ENCODE data around the gene OPRD1.
"Not testable (repeated sequence)": the region's sequence is repeated elsewhere in the genome, so short reads cannot be mapped to it uniquely, and the experiment has no call there.

The OPRD1 gene

DNA sequence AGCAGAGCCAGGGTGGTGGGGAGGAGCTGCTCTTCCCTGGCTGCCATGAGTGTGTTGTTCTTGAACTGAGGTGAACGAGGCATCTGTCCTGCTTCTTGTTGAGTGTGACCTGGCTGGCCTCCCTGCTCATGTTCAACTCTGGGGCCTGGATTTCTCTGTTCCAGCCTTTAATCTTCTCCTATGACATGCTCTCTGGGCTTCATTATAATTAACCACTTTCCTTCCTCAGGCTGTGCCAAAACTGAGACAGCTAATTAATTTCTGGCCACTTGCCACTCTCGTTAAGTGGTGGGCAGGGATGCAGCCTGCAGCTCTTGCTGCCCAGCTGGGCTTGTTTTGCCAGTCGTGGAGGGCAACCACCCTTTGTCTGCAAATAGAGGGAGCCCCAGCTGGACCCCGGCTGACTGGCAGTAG is 23.3 kb downstream of the OPRD1 start:
- H3K4me3 ChIP-seq (ENCODE audit: low read depth, low read length), result no peak overlapping the region
- no peak for DNase-seq (ENCODE audit: low read depth)

DNA sequence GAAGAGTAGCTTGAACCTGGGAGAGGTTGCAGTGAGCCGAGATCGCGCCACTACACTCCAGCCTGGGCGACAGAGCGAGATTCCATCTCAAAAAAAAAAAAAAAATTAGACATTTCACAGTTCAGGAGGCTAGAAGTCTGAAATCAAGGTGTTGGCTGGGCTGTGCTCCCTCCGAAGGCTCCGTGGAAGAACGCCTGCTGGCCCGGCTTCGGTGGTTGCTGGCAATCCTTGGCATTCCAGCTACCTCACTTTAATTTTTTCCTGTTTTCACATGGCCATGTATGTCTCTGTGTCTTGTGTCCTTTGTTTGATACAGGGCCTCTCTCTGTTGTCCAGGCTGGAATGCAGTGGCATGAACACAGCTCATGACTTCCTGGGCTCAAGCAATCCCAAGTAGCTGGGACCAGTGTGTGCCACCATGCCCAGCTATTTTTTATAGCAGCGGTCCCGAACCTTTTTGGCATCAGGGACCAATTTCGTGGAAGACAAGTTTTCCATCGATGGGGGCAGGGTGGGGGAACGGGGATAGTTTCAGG is 24.5 kb downstream of the OPRD1 start:
- H3K4me3 ChIP-seq (ENCODE audit: low read depth, low read length), result no peak overlapping the region
- no peak for DNase-seq (ENCODE audit: low read depth)

DNA sequence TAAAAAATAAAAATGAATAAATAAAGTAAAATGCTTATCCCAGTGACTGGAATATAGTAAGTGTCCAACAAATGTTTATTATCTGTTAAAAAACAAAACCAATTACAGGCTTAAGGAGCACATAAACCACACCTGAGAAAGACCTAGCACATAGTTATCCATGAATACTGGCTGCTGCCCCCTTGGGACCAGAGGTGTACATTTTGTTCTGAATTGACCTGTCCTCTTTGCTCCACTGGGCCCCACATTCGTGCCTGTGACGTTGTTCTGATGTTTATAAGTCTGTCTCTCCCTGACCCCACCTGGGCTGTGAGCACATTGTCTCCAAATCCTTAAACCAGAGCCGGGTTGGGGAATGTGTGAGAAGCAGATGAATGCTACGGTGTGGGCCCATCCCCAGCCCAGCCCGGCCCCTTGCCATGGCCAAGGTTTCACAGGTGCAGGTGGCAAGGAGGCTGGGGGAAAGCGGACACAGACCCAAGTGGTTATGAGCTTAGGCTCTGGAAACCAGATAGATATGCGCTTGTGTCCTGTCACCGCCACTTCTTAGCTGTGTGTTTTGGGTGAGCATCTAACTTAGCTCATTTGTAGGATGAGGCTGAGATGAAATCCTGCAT is 29.1 kb downstream of the OPRD1 start:
- no peak for DNase-seq (ENCODE audit: low read depth)
- H3K4me3 ChIP-seq (ENCODE audit: low read depth, low read length), result no peak overlapping the region

DNA sequence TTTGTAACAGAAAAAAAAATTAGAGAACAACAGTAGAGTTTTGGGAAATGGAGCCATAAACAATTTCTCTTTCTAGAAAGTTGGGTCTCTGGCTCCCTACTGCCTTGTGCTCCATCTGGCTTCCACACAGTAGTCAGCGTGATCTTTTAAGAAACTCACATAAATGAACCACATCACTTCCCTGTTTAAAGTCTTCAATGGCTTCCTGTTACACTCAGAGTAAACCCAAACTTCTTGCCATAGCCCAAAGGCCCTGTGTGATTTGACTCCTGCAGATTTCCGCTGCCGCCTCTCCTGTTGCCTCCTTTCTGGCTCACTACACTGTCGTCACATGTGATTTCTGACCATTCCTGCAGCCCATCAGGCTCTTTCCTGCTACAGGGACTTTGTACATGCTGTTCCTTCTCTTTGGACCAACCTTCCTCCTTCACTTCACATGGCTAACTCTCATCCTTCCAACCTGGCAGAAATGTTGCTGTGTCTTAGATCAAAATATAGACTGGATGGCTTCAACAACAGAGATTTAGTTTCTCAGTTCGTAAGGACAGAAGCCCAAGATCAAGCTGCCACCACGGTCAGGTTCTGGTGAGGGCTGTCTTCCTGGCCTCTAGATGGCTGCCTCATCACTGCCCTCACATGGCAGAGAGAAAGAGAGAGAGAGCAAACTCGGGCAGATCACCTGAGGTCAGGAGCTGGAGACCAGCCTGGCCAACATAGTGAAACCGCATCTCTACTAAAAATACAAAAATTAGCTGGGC is 34.0 kb downstream of the OPRD1 start:
- H3K4me3 ChIP-seq (ENCODE audit: low read depth, low read length), result no peak overlapping the region
- no peak for DNase-seq (ENCODE audit: low read depth)

DNA sequence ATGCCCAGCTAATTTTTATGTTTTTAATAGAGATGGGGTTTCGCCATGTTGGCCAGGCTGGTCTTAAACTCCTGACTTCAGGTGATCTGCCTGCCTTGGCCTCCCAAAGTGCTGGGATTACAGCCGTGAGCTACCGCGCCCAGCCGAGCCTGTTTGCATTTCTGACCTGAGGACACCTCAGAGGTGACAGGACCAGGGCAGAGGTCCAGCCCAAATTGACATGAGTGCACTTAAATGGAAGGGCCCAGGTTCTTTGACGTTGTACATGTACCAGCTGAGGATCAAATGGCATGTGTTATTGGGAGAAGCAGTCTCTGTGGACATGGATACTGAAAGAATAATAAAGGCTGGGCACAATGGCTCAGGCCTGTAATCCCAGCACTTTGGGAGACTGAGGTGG is 35.2 kb downstream of the OPRD1 start:
- H3K4me3 ChIP-seq (ENCODE audit: low read depth, low read length); DNase-seq (ENCODE audit: low read depth): not testable (repeated sequence)

DNA sequence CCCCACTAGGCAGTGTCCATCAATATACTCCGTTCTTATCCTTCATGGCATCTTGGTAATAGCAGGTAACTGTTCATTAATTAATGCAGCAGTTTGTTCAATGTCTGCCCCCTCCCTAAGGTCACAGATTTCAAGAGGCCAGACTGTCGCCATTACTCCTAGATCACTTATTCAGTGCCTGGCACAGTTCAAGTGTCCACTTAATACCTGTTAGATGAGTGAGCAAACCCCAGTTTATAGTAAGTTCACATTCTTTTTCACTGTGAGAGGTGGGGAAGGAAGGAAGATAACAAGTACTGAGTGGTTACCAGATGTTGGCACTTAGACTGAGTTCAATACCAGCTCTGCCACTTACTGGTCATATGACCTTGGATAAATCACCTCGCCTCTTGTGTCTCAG is 36.4 kb downstream of the OPRD1 start:
- no peak overlapping the region for H3K4me3 ChIP-seq (ENCODE audit: low read depth, low read length)
- DNase-seq (ENCODE audit: low read depth), result no peak

DNA sequence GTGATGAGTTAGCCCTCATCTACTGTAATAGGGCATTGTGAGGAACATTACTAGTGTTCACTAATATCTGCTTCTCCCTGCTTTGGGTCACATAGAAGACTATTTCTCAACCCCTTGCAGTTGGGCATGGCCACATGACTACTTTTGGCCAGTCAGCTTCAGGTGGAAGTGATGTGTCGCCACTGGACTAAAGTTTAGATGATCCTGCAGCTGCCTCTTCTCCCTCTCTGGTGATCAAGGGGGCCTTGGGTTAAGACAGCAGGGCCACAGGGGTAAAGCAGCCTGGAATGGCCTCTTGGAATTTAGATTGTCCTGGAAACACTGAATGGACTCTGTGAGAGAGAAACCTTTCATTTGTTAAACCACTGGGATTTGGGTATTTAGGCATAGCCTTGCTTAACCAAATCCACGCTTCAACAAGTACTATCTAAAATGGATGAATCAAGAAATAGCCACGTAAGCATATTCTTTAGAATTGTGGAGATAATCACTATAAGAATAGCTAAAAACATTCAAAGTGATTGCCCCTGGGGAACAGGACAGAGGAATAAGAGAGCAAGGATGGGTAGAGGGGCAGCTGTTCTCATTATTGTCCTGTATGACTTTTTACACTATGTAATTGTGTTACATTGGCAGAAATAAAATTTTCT is 41.2 kb downstream of the OPRD1 start:
- no peak for DNase-seq (ENCODE audit: low read depth)
- no peak overlapping the region for H3K4me3 ChIP-seq (ENCODE audit: low read depth, low read length)

DNA sequence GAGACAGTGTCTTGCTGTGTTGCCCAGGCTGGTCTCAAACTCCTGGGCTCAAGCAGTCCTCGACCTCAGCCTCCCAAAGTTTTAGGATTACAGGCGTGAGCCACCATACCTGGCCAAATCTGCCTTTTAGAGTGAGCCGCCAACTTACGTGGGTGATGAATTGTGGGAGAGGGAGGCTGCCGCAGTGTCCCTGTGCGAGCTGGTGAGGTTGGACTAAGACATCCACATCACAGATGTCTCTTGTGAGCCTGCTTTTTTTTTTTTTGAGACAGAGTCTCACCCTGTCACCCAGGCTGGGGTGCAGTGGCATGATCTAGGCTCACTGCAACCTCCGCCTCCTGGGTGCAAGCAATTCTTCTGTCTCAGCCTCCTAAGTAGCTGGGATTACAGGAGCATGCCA is 42.4 kb downstream of the OPRD1 start:
- not testable (repeated sequence) for DNase-seq (ENCODE audit: low read depth); H3K4me3 ChIP-seq (ENCODE audit: low read depth, low read length)

DNA sequence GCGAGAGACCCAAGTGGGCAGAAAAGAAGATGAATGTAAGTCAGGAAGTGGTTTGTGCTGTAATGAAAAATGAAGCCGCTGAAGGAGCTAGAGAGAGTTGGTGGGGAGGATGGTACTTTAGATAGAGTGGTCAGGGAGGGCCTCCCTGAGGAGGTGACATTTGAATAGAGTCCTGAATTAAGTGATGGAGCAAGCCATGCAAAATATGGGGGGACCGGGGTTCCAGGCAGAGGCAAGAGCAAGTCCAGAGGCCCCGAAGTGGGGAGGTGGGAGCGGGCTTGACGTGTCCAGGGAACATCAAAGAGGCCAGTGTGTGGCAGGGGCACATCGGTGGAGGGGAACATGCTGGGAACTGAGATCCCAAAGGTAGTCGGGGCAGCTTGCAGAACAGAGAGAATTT is 43.1 kb downstream of the OPRD1 start:
- DNase-seq (ENCODE audit: low read depth), result no peak
- H3K4me3 ChIP-seq (ENCODE audit: low read depth, low read length), result no peak overlapping the region

DNA sequence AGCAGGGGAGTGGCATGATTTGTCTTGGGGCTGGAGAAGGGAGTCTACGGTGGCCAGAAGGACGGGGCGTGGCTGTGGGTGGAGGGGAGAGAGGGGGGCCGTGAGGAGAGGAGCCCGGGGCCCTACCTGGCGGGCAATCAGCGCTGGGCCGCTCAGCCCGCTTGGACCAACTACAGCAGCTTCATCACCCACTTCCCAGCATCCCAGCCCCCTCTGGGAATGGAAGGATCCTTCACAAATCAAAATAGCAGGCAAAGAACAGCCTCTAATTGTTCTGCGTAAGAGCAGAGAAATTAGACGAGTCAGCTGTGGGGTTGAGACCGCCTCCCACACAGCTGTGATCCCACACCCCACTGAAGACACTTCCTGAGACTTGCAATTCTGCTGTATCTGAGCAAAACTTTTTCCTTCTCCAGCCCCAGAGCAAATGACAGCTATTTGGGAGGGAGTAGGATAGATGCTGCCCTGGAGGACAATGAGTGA is 43.5 kb downstream of the OPRD1 start:
- H3K4me3 ChIP-seq (ENCODE audit: low read depth, low read length), result no peak overlapping the region
- no peak for DNase-seq (ENCODE audit: low read depth)

DNA sequence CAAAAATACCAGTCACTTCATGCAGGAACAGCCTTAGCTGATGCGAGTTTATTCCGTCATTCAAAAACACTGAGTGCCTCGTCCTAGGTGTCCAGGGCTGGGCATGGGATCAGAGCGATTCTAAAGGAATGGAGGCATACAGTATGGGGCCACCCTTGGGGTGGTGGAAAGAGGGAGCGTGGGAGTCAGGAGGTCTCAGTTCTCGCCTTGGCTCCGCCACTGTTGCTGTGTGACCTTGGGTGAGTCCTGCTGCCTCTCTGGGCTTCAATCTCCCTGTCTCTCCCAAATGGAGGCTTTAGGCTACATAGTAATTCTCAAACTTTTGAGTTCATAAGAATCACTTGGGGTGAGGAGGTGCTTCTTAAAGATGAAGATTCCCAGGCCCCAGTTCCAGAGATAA is 44.0 kb downstream of the OPRD1 start:
- no peak for DNase-seq (ENCODE audit: low read depth)
- no peak overlapping the region for H3K4me3 ChIP-seq (ENCODE audit: low read depth, low read length)

DNA sequence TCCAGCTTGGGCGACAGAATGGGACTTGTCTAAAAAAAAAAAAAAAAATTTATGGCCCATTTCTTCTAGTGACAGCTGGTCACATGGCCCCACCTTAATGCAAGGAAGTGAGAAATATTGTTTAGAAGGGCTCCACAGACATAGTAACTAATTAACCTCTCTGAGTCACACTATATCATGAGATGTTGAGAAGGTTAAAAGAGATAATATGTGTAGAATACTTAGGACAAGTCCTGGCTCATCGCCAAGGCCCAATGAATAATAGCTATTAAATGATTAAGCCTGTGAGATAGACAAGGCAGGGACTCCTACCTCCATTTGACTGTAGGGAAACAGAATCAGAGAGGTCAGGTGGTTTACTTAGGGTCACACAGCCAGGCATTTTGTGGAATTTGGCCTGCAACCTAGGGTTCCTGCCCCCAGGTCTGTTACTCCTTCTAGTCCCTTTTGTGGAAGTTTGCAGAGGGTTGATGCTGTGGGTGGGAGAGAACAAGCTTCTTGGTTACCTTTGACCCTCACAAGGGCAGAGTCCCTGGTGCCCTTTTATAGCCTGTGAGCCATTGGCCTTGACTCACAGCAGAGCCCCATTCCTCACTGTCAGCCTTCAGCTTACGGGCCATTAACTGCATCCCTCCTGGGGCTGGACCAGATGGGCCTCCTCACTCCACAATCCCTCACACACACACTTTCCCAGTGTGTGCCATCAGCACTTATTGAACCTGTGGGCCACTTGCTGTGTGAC is 48.5 kb downstream of the OPRD1 start:
- no peak for DNase-seq (ENCODE audit: low read depth)
- no peak overlapping the region for H3K4me3 ChIP-seq (ENCODE audit: low read depth, low read length)

DNA sequence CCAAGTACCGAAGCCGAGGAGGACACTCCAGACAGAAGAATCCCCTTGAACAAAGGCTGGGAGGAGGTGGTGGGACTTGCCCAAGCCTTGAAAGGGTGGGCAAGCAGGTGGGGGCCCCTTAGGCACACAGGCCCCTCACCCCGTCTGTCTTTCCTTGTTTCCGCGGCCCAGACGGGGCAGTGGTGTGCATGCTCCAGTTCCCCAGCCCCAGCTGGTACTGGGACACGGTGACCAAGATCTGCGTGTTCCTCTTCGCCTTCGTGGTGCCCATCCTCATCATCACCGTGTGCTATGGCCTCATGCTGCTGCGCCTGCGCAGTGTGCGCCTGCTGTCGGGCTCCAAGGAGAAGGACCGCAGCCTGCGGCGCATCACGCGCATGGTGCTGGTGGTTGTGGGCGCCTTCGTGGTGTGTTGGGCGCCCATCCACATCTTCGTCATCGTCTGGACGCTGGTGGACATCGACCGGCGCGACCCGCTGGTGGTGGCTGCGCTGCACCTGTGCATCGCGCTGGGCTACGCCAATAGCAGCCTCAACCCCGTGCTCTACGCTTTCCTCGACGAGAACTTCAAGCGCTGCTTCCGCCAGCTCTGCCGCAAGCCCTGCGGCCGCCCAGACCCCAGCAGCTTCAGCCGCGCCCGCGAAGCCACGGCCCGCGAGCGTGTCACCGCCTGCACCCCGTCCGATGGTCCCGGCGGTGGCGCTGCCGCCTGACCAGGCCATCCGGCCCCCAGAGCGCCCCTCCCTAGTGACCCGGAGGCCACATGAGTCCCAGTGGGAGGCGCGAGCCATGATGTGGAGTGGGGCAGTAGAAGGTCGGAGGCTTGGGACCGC is 50.8 kb downstream of the OPRD1 start:
- no peak for DNase-seq (ENCODE audit: low read depth)
- no peak overlapping the region for H3K4me3 ChIP-seq (ENCODE audit: low read depth, low read length)

DNA sequence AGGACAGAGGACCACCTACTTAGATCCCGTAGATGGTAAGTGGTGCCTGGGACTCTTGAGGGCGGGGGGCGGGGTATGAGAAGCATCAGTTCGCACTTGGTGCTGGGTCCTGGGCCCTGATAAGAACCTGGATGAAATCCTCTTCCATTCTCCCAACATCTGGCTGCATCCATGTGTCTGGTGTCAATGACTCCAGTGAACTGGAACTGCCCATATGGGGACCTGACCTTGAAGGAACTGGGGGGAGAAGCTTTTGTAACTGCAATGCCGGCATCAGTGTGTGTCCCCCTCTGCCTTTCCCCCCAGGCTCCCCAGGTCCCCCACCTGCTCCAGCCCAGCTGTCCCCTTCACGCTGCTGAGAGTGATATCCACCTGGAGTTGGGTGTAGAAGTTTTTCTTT is 52.7 kb downstream of the OPRD1 start:
- no peak overlapping the region for H3K4me3 ChIP-seq (ENCODE audit: low read depth, low read length)

DNA sequence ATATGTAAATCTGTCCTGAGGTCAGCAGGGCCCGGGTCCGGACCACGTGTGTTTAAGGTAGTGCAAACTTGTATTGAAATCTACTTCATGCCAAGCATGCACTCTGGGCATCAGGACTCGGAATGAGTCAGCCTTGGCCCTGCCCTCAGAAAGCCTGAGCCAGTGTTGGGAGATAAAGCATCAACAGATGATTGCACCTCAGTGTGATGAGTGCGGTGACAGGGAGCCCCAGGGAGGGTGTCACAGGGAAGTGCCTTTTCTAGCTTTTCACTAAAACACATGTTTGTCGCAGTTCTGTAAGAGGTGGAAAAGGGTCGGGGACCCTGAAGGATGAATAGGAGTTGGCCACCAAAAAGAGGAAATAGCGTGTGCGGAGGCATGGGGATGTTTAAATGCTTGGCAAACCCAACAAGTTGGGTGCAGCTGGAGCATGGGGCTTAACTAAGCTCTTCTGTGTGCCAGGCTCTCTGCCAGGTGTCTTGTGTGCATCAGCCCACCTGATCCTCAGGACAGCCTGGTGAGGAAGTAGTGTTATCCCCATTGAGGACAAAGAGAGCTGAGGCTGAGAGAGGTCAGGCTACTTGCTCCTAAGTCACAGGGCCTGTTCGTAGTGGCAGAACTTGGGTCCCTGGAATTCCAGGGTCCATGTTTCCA is 54.2 kb downstream of the OPRD1 start:
- DNase-seq (ENCODE audit: low read depth), result no peak
- H3K4me3 ChIP-seq (ENCODE audit: low read depth, low read length), result no peak overlapping the region

More for the DNA sequence above, 52.7 kb downstream of the OPRD1 start:
- DNase-seq (ENCODE audit: low read depth), result no peak

DNA sequence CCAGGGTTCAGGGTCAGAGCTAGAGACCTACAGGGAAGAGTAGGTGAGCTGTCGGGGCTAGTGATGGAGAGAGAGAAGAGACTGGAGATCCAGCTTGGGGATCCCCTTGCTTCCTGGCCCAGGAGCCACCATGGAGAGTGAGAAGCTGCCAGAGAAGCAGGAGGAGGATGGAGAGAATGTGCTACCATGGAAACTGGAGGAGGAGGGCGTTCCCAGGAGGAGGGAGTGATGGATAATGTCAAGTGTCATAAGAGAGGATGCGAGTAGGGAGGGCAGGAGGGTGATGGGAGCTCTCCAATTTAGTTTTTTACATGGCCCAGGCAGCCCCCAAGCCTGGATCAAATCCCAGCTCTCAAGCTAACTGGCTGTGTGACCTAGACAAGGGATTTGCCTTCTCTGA is 55.9 kb downstream of the OPRD1 start:
- DNase-seq (ENCODE audit: low read depth), result no peak
- no peak overlapping the region for H3K4me3 ChIP-seq (ENCODE audit: low read depth, low read length)

DNA sequence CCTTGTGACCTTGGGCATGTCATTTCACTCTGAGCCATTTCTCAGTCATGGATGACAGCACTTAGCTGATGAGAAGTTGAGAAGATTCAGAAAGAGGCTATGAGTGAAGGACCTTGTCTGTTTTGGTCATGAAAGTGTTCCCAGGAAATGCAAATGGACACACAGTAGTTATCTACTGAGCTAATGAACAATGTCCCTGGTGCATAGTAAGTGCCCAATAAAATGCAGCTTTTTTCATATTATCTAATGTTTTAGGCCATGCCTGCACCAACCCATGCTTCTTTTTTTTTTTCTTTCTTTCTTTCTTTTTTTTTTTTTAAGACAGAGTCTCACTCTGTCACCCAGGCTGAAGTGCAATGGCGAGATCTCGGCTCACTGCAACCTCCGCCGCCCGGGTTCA is 58.0 kb downstream of the OPRD1 start:
- no peak for DNase-seq (ENCODE audit: low read depth)
- H3K4me3 ChIP-seq (ENCODE audit: low read depth, low read length), result no peak overlapping the region

DNA sequence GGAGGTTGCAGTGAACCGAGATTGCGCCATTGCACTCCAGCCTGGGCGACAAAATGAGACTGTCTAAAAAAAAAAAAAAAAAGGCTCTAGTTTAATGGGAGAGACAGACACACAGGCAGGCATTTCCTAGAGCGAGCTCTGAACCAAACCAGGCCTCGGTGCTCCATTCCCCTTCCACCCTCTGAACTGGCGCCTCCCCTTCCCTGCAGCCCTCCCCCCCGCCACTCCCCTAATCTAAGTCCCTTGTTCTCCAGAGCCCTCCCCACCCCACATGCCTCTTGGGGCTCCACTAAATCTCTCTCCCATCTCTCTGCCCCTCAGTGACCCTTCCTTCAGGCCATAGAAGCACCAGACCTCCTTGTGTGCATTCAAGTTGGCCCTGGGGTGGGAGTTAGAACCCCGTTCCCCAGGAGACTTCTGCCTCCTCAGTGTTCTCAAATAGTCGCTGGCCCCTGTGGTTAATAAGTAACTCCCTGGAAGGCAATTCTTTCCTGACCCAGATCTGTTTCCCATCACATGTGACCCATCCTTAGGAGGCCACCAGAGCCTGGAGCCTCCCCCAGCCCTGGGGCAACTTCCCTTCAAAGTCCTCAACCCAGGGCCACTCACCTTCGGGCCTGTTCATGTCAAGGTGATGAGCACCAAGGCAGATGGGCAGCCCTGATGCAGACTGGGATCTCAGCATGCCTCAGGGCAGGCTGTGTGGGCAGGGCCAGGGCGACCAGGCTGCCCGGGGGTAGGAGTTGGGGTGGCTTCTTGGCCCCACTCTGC is 59.8 kb downstream of the OPRD1 start:
- H3K4me3 ChIP-seq (ENCODE audit: low read depth, low read length), result no peak overlapping the region

More for the DNA sequence above, 59.8 kb downstream of the OPRD1 start:
- no peak for DNase-seq (ENCODE audit: low read depth)

Data from skeletal muscle cell (primary cell).